Measurements from ENCODE around the gene GALNT17.

The GALNT17 gene

GRCh38 chr7:71461572-71461971, 329.6 kb downstream of the GALNT17 start:
- no peaks in the 10 kb centered on the region for H3K36me3 ChIP-seq (ENCODE audit: insufficient read depth, insufficient read length, low read length)
- H3K9me3 ChIP-seq (ENCODE audit: insufficient read depth, low read length): peaks cover 21% of the 10 kb centered on the region
- no peak for TF ChIP-seq YY1 (IDR thresholded peaks at IDR 0.05; ENCODE audit: insufficient read depth, insufficient read length)
- TF ChIP-seq SUZ12 (IDR thresholded peaks at IDR 0.05; ENCODE audit: extremely low read depth, insufficient read depth, insufficient read length): no peak
- no peak for TF ChIP-seq ZNF274 (IDR thresholded peaks at IDR 0.05; ENCODE audit: low read depth, low read length)
- H3K4me1 ChIP-seq (ENCODE audit: insufficient read depth, insufficient read length): peaks cover 7% of the 10 kb centered on the region
- no peak for DNase-seq (ENCODE audit: low read depth, low spot score)
- no peak overlapping the region for H3K4me3 ChIP-seq (ENCODE audit: insufficient read length, low read depth)
- no peaks in the 10 kb centered on the region for H3K27me3 ChIP-seq (ENCODE audit: insufficient read depth, insufficient read length)
- no peak overlapping the region for H3K9ac ChIP-seq (ENCODE audit: insufficient read length, low read depth)

- H3K4me3 ChIP-seq (ENCODE audit: insufficient read length, low read depth): no peak overlapping the region
- DNase-seq (ENCODE audit: low read depth, low spot score): peak; percentile 80
- peak overlapping the region; percentile 56 for H3K9ac ChIP-seq (ENCODE audit: insufficient read length, low read depth)
- H3K9me3 ChIP-seq (ENCODE audit: insufficient read depth, low read length): peaks cover 25% of the 10 kb centered on the region
- peaks cover 15% of the 10 kb centered on the region for H3K4me1 ChIP-seq (ENCODE audit: insufficient read depth, insufficient read length)
- H3K36me3 ChIP-seq (ENCODE audit: insufficient read depth, insufficient read length, low read length): no peaks in the 10 kb centered on the region
- no peak for TF ChIP-seq SUZ12 (IDR thresholded peaks at IDR 0.05; ENCODE audit: extremely low read depth, insufficient read depth, insufficient read length)
- TF ChIP-seq ZNF274 (IDR thresholded peaks at IDR 0.05; ENCODE audit: low read depth, low read length): no peak
- TF ChIP-seq YY1 (IDR thresholded peaks at IDR 0.05; ENCODE audit: insufficient read depth, insufficient read length): no peak
- no peaks in the 10 kb centered on the region for H3K27me3 ChIP-seq (ENCODE audit: insufficient read depth, insufficient read length)
These were observed 333.8 kb downstream of the GALNT17 start for GRCh38 chr7:71465741-71466189.

GRCh38 chr7:71466448-71467145, 334.7 kb downstream of the GALNT17 start:
- H3K9ac ChIP-seq (ENCODE audit: insufficient read length, low read depth): peak overlapping the region; percentile 56
- no peak overlapping the region for H3K4me3 ChIP-seq (ENCODE audit: insufficient read length, low read depth)

GRCh38 chr7:71470326-71470725, 338.4 kb downstream of the GALNT17 start:
- Histone ChIP-seq H3K9me3 (ENCODE audit: insufficient read depth, low read length) (peaks cover 19% of the 10 kb centered on the region), H3K27me3 (ENCODE audit: insufficient read depth, insufficient read length) (no peaks in the 10 kb centered on the region), H3K4me3 (ENCODE audit: insufficient read length, low read depth) (no peak overlapping the region), H3K9ac (ENCODE audit: insufficient read length, low read depth) (peak overlapping the region; percentile 50), H3K36me3 (ENCODE audit: insufficient read depth, insufficient read length, low read length) (no peaks in the 10 kb centered on the region), H3K4me1 (ENCODE audit: insufficient read depth, insufficient read length) (peaks cover 11% of the 10 kb centered on the region)
- no peak for DNase-seq (ENCODE audit: low read depth, low spot score)
- TF ChIP-seq ZNF274 (IDR thresholded peaks at IDR 0.05; ENCODE audit: low read depth, low read length) (no peak), SUZ12 (IDR thresholded peaks at IDR 0.05; ENCODE audit: extremely low read depth, insufficient read depth, insufficient read length) (no peak), YY1 (IDR thresholded peaks at IDR 0.05; ENCODE audit: insufficient read depth, insufficient read length) (no peak)

More at GRCh38 chr7:71466448-71467145, 334.7 kb downstream of the GALNT17 start:
- TF ChIP-seq ZNF274 (IDR thresholded peaks at IDR 0.05; ENCODE audit: low read depth, low read length): no peak
- TF ChIP-seq YY1 (IDR thresholded peaks at IDR 0.05; ENCODE audit: insufficient read depth, insufficient read length): no peak
- no peak for TF ChIP-seq SUZ12 (IDR thresholded peaks at IDR 0.05; ENCODE audit: extremely low read depth, insufficient read depth, insufficient read length)
- Histone ChIP-seq H3K36me3 (ENCODE audit: insufficient read depth, insufficient read length, low read length) (no peaks in the 10 kb centered on the region), H3K9me3 (ENCODE audit: insufficient read depth, low read length) (peaks cover 24% of the 10 kb centered on the region), H3K27me3 (ENCODE audit: insufficient read depth, insufficient read length) (no peaks in the 10 kb centered on the region), H3K4me1 (ENCODE audit: insufficient read depth, insufficient read length) (peaks cover 14% of the 10 kb centered on the region)
- no peak for DNase-seq (ENCODE audit: low read depth, low spot score)

- Histone ChIP-seq H3K4me3 (ENCODE audit: insufficient read length, low read depth) (no peak overlapping the region), H3K27me3 (ENCODE audit: insufficient read depth, insufficient read length) (no peaks in the 10 kb centered on the region), H3K36me3 (ENCODE audit: insufficient read depth, insufficient read length, low read length) (no peaks in the 10 kb centered on the region), H3K9ac (ENCODE audit: insufficient read length, low read depth) (peak overlapping the region; percentile 50), H3K9me3 (ENCODE audit: insufficient read depth, low read length) (peaks cover 22% of the 10 kb centered on the region), H3K4me1 (ENCODE audit: insufficient read depth, insufficient read length) (peaks cover 11% of the 10 kb centered on the region)
- TF ChIP-seq SUZ12 (IDR thresholded peaks at IDR 0.05; ENCODE audit: extremely low read depth, insufficient read depth, insufficient read length): no peak
- no peak for TF ChIP-seq ZNF274 (IDR thresholded peaks at IDR 0.05; ENCODE audit: low read depth, low read length)
- no peak for TF ChIP-seq YY1 (IDR thresholded peaks at IDR 0.05; ENCODE audit: insufficient read depth, insufficient read length)
- no peak for DNase-seq (ENCODE audit: low read depth, low spot score)
These were observed 338.9 kb downstream of the GALNT17 start for GRCh38 chr7:71470830-71471229.

GRCh38 chr7:71472962-71473361, 341.0 kb downstream of the GALNT17 start:
- peak; percentile 74 for DNase-seq (ENCODE audit: low read depth, low spot score)
- peak overlapping the region; percentile 16 for H3K9ac ChIP-seq (ENCODE audit: insufficient read length, low read depth)
- H3K36me3 ChIP-seq (ENCODE audit: insufficient read depth, insufficient read length, low read length): no peaks in the 10 kb centered on the region
- H3K4me1 ChIP-seq (ENCODE audit: insufficient read depth, insufficient read length): peaks cover 4% of the 10 kb centered on the region
- no peak overlapping the region for H3K4me3 ChIP-seq (ENCODE audit: insufficient read length, low read depth)
- H3K9me3 ChIP-seq (ENCODE audit: insufficient read depth, low read length): peaks cover 18% of the 10 kb centered on the region
- TF ChIP-seq YY1 (IDR thresholded peaks at IDR 0.05; ENCODE audit: insufficient read depth, insufficient read length) (no peak), SUZ12 (IDR thresholded peaks at IDR 0.05; ENCODE audit: extremely low read depth, insufficient read depth, insufficient read length) (no peak), ZNF274 (IDR thresholded peaks at IDR 0.05; ENCODE audit: low read depth, low read length) (no peak)
- H3K27me3 ChIP-seq (ENCODE audit: insufficient read depth, insufficient read length): no peaks in the 10 kb centered on the region

GRCh38 chr7:71473366-71473967, 341.5 kb downstream of the GALNT17 start:
- H3K27me3 ChIP-seq (ENCODE audit: insufficient read depth, insufficient read length): no peaks in the 10 kb centered on the region
- no peak for DNase-seq (ENCODE audit: low read depth, low spot score)
- TF ChIP-seq YY1 (IDR thresholded peaks at IDR 0.05; ENCODE audit: insufficient read depth, insufficient read length): no peak
- no peak for TF ChIP-seq SUZ12 (IDR thresholded peaks at IDR 0.05; ENCODE audit: extremely low read depth, insufficient read depth, insufficient read length)
- peaks cover 4% of the 10 kb centered on the region for H3K4me1 ChIP-seq (ENCODE audit: insufficient read depth, insufficient read length)
- no peaks in the 10 kb centered on the region for H3K36me3 ChIP-seq (ENCODE audit: insufficient read depth, insufficient read length, low read length)
- peaks cover 18% of the 10 kb centered on the region for H3K9me3 ChIP-seq (ENCODE audit: insufficient read depth, low read length)
- H3K9ac ChIP-seq (ENCODE audit: insufficient read length, low read depth): no peak overlapping the region
- no peak overlapping the region for H3K4me3 ChIP-seq (ENCODE audit: insufficient read length, low read depth)
